HEK293T (cell line): Measurements from ENCODE around the gene CA12.

ENCODE experiments used
- CTCF ChIA-PET: fragments of 350-600 bp; formaldehyde crosslinking; extraction: SDS; loops from one replicate; lab custom pipeline; 2021; ENCODE audit warnings: antibody characterized with exemption, inconsistent platforms; lab: Yijun Ruan, JAX
- POLR2A ChIA-PET: fragments of 350-600 bp; formaldehyde crosslinking; extraction: SDS; loops from one replicate; lab custom pipeline; 2020; ENCODE audit warnings: antibody characterized with exemption, inconsistent platforms; lab: Yijun Ruan, JAX
- DNase-seq: peaks from one replicate; pipeline ENCODE4 v3.0.0; 2012; ENCODE audit warnings: mixed read lengths; ENCODE audit errors: extremely low spot score
- ARNT ChIP-seq: fragments of 450-650 bp; IDR thresholded peaks from 2 replicates; pipeline ENCODE4 v1.6.1; 2017; ENCODE audit warnings: mild to moderate bottlenecking
- BHLHE40 ChIP-seq: fragments of 450-650 bp; IDR thresholded peaks from 2 replicates; pipeline ENCODE4 v1.6.1; 2016; ENCODE audit warnings: mild to moderate bottlenecking, moderate library complexity, borderline replicate concordance
- CTBP1 ChIP-seq: fragments of 450-650 bp; IDR thresholded peaks from 2 replicates; pipeline ENCODE4 v1.6.1; 2016; ENCODE audit warnings: borderline replicate concordance
- ELF4 ChIP-seq: fragments of 450-650 bp; IDR thresholded peaks from 2 replicates; pipeline ENCODE4 v1.6.1; 2017; ENCODE audit warnings: antibody characterized with exemption
- FOXA1 ChIP-seq: fragments of 450-650 bp; IDR thresholded peaks from 2 replicates; pipeline ENCODE4 v1.6.1; 2016; ENCODE audit warnings: mild to moderate bottlenecking
- FOXK2 ChIP-seq: fragments of 450-650 bp; IDR thresholded peaks from 2 replicates; pipeline ENCODE4 v1.6.1; 2016; ENCODE audit warnings: mild to moderate bottlenecking
- FOXM1 ChIP-seq: fragments of 450-650 bp; IDR thresholded peaks from 2 replicates; pipeline ENCODE4 v1.6.1; 2017; ENCODE audit warnings: mild to moderate bottlenecking, borderline replicate concordance
- HDGF ChIP-seq: fragments of 450-650 bp; IDR thresholded peaks from 2 replicates; pipeline ENCODE4 v1.6.1; 2017; ENCODE audit warnings: antibody characterized with exemption, borderline replicate concordance
- L3MBTL2 ChIP-seq: fragments of 450-650 bp; conservative IDR thresholded peaks from 2 replicates; pipeline ENCODE4 v1.6.1; 2016; ENCODE audit warnings: mild to moderate bottlenecking
- LEF1 ChIP-seq: fragments of 450-650 bp; IDR thresholded peaks from 2 replicates; pipeline ENCODE4 v1.6.1; 2017; ENCODE audit warnings: mild to moderate bottlenecking, borderline replicate concordance
- NFRKB ChIP-seq: fragments of 450-650 bp; IDR thresholded peaks from 2 replicates; pipeline ENCODE4 v1.6.1; 2016; ENCODE audit warnings: mild to moderate bottlenecking, moderate library complexity
- PKNOX1 ChIP-seq: fragments of 450-650 bp; IDR thresholded peaks from 2 replicates; pipeline ENCODE4 v1.6.1; 2016
- SP1 ChIP-seq: fragments of 450-650 bp; IDR thresholded peaks from 2 replicates; pipeline ENCODE4 v1.6.1; 2017
- SUZ12 ChIP-seq: fragments of 450-650 bp; IDR thresholded peaks from 2 replicates; pipeline ENCODE4 v1.6.1; 2016; ENCODE audit warnings: mild to moderate bottlenecking
- TARDBP ChIP-seq: fragments of 450-650 bp; IDR thresholded peaks from 2 replicates; pipeline ENCODE4 v1.6.1; 2016
- ZNF384 ChIP-seq: fragments of 450-650 bp; IDR thresholded peaks from 2 replicates; pipeline ENCODE4 v1.6.1; 2016

Gene CA12

GRCh38 chr15:63354821-63355650 lies 26.6 kb downstream of the CA12 start:
- no peak for DNase-seq
- CTCF ChIA-PET, result no interaction called here
- POLR2A ChIA-PET, result no interaction called here
- TF ChIP-seq HDGF (no peak), ARNT (no peak), ELF4 (no peak), PKNOX1 (no peak), L3MBTL2 (no peak), NFRKB (no peak), FOXK2 (no peak), SUZ12 (no peak), LEF1 (no peak), ZNF384 (no peak), FOXA1 (no peak), FOXM1 (no peak), TARDBP (no peak), CTBP1 (no peak), SP1 (no peak), BHLHE40 (no peak)

GRCh38 chr15:63353887-63354286 lies 27.8 kb downstream of the CA12 start:
- ChIA-PET CTCF (no interaction called here), POLR2A (no interaction called here)
- TF ChIP-seq HDGF, result no peak
- TF ChIP-seq FOXK2, result no peak
- TF ChIP-seq ARNT, result no peak
- no peak for TF ChIP-seq CTBP1
- no peak for TF ChIP-seq LEF1
- TF ChIP-seq FOXM1, result no peak
- TF ChIP-seq SUZ12, result no peak
- DNase-seq, result no peak

- CTCF ChIA-PET, result no interaction called here
- no peak for TF ChIP-seq LEF1
- TF ChIP-seq SP1, result no peak
- TF ChIP-seq FOXA1, result no peak
- no peak for TF ChIP-seq TARDBP
- TF ChIP-seq PKNOX1, result no peak
- no peak for TF ChIP-seq ZNF384
- no peak for TF ChIP-seq BHLHE40
- no peak for TF ChIP-seq FOXM1
- no peak for TF ChIP-seq NFRKB
- no peak for TF ChIP-seq HDGF
- no peak for TF ChIP-seq L3MBTL2
- no peak for TF ChIP-seq FOXK2
- TF ChIP-seq CTBP1, result no peak
- TF ChIP-seq SUZ12, result no peak
- TF ChIP-seq ELF4, result no peak
- no peak for DNase-seq
- POLR2A ChIA-PET, result no interaction called here
These were observed 28.4 kb downstream of the CA12 start for GRCh38 chr15:63353261-63353660.

- DNase-seq, result no peak
- ChIA-PET CTCF (no interaction called here), POLR2A (no interaction called here)
- no peak for TF ChIP-seq NFRKB
- no peak for TF ChIP-seq HDGF
- no peak for TF ChIP-seq FOXA1
- TF ChIP-seq ELF4, result no peak
- no peak for TF ChIP-seq LEF1
- TF ChIP-seq TARDBP, result no peak
- no peak for TF ChIP-seq FOXK2
- TF ChIP-seq PKNOX1, result no peak
- TF ChIP-seq SUZ12, result no peak
These were observed 28.8 kb downstream of the CA12 start for GRCh38 chr15:63352808-63353207.

- no peak for DNase-seq
- TF ChIP-seq BHLHE40 (no peak), FOXM1 (no peak), CTBP1 (no peak), SP1 (no peak), NFRKB (no peak), HDGF (no peak), SUZ12 (no peak), FOXA1 (no peak), PKNOX1 (no peak), ZNF384 (no peak), L3MBTL2 (no peak), FOXK2 (no peak), ELF4 (no peak), TARDBP (no peak), LEF1 (no peak), ARNT (no peak)
- POLR2A ChIA-PET, result no interaction called here
- CTCF ChIA-PET, result no interaction called here
These were observed 30.5 kb downstream of the CA12 start for GRCh38 chr15:63351170-63351569.
